ENCODE data around the gene FBXO17. TPM values are rescaled to one million over a fixed set of nuclear protein-coding genes. Genes with fewer than 3 reads are reported as not detected.
"Not testable (repeated sequence)": the region's sequence is repeated elsewhere in the genome, so short reads cannot be mapped to it uniquely, and the experiment has no call there.

The FBXO17 gene
- total RNA-seq, 6 experiments from 2014 or later, result 17.5 to 21.5 (median 18.7) TPM

GRCh38 chr19:38970664-38971532 lies 4.6 kb downstream of the FBXO17 start:
- H3K4me3 Mint-ChIP-seq, result no peak overlapping the region
- H3K4me1 Mint-ChIP-seq (ENCODE audit: low read depth), result peaks cover 35% of the 10 kb centered on the region
- no peaks in the 10 kb centered on the region for H3K9me3 Mint-ChIP-seq
- peaks cover 5% of the 10 kb centered on the region for H3K36me3 Mint-ChIP-seq (ENCODE audit: low read depth)
- no peak for DNase-seq
- H3K27me3 Mint-ChIP-seq (ENCODE audit: insufficient read depth), result peaks cover 8% of the 10 kb centered on the region; the same call in 1 of the 2 replicates
- TF ChIP-seq CTCF (IDR thresholded peaks at IDR 0.05), result no peak
- no peak overlapping the region; the same call in 1 of the 2 replicates for H3K27ac Mint-ChIP-seq

- H3K36me3 Mint-ChIP-seq (ENCODE audit: low read depth); DNase-seq; H3K9me3 Mint-ChIP-seq; H3K4me3 Mint-ChIP-seq; H3K27ac Mint-ChIP-seq; H3K27me3 Mint-ChIP-seq (ENCODE audit: insufficient read depth): not testable (repeated sequence)
- peaks cover 27% of the 10 kb centered on the region for H3K4me1 Mint-ChIP-seq (ENCODE audit: low read depth)
Measured at GRCh38 chr19:38966149-38966548, 9.4 kb downstream of the FBXO17 start.

- Mint-ChIP-seq H3K27me3 (ENCODE audit: insufficient read depth) (no peaks in the 10 kb centered on the region), H3K4me1 (ENCODE audit: low read depth) (peaks cover 19% of the 10 kb centered on the region), H3K9me3 (no peaks in the 10 kb centered on the region), H3K27ac (no peak overlapping the region), H3K36me3 (ENCODE audit: low read depth) (peaks cover 5% of the 10 kb centered on the region; the same call in 1 of the 2 replicates), H3K4me3 (no peak overlapping the region)
- no peak for TF ChIP-seq CTCF (IDR thresholded peaks at IDR 0.05)
- DNase-seq, result no peak
Measured at GRCh38 chr19:38964738-38965137, 10.8 kb downstream of the FBXO17 start.

GRCh38 chr19:38959618-38960017 lies 15.9 kb downstream of the FBXO17 start:
- Mint-ChIP-seq H3K27ac (no peak overlapping the region), H3K4me1 (ENCODE audit: low read depth) (peaks cover 9% of the 10 kb centered on the region), H3K27me3 (ENCODE audit: insufficient read depth) (no peaks in the 10 kb centered on the region), H3K36me3 (ENCODE audit: low read depth) (0 out of 2 replicates have a peak, but pooled peaks cover under 1% of the 10 kb centered on the region), H3K9me3 (no peaks in the 10 kb centered on the region), H3K4me3 (no peak overlapping the region)
- DNase-seq, result no peak
- no peak for TF ChIP-seq CTCF (IDR thresholded peaks at IDR 0.05)

- Mint-ChIP-seq H3K36me3 (ENCODE audit: low read depth) (no peaks in the 10 kb centered on the region), H3K4me1 (ENCODE audit: low read depth) (peaks cover 9% of the 10 kb centered on the region), H3K27ac (no peak overlapping the region), H3K9me3 (no peaks in the 10 kb centered on the region), H3K4me3 (no peak overlapping the region), H3K27me3 (ENCODE audit: insufficient read depth) (no peaks in the 10 kb centered on the region)
- DNase-seq, result no peak
- TF ChIP-seq CTCF (IDR thresholded peaks at IDR 0.05), result no peak
Measured at GRCh38 chr19:38958301-38958700, 17.2 kb downstream of the FBXO17 start.

GRCh38 chr19:38956264-38956663 lies 19.3 kb downstream of the FBXO17 start:
- TF ChIP-seq CTCF (IDR thresholded peaks at IDR 0.05), result no peak
- no peak for DNase-seq
- Mint-ChIP-seq H3K27me3 (ENCODE audit: insufficient read depth) (peaks cover 2% of the 10 kb centered on the region; the same call in 1 of the 2 replicates), H3K27ac (no peak overlapping the region), H3K4me1 (ENCODE audit: low read depth) (no peaks in the 10 kb centered on the region), H3K36me3 (ENCODE audit: low read depth) (no peaks in the 10 kb centered on the region), H3K4me3 (no peak overlapping the region), H3K9me3 (no peaks in the 10 kb centered on the region)
